Glomerular visceral epithelial cell (primary cell): ENCODE measurements around the gene TTLL7.

Experiments
- DNase-seq: peaks from one replicate; pipeline ENCODE4 v3.0.0-alpha.2; 2016; ENCODE audit errors: extremely low spot score

The TTLL7 gene

GRCh38 chr1:83864991-83865390 lies 133.9 kb downstream of the TTLL7 start:
- no peak for DNase-seq

- DNase-seq = peak; percentile 25
Measured at GRCh38 chr1:83860490-83861221, 138.3 kb downstream of the TTLL7 start.

GRCh38 chr1:83857716-83858115 lies 141.2 kb downstream of the TTLL7 start:
- no peak for DNase-seq

GRCh38 chr1:83857103-83857502 lies 141.8 kb downstream of the TTLL7 start:
- DNase-seq = peak; percentile 12

- DNase-seq = no peak
Measured at GRCh38 chr1:83856381-83856780, 142.6 kb downstream of the TTLL7 start.

- DNase-seq = no peak
Measured at GRCh38 chr1:83854456-83854855, 144.5 kb downstream of the TTLL7 start.

GRCh38 chr1:83850834-83851233 lies 148.1 kb downstream of the TTLL7 start:
- DNase-seq = no peak

- no peak for DNase-seq
Measured at GRCh38 chr1:83849191-83850061, 149.5 kb downstream of the TTLL7 start.

GRCh38 chr1:83846138-83846537 lies 152.8 kb downstream of the TTLL7 start:
- DNase-seq = no peak

GRCh38 chr1:83845437-83846071 lies 153.4 kb downstream of the TTLL7 start:
- no peak for DNase-seq

GRCh38 chr1:83844546-83844945 lies 154.4 kb downstream of the TTLL7 start:
- DNase-seq = no peak

- no peak for DNase-seq
Measured at GRCh38 chr1:83839566-83840173, 159.3 kb downstream of the TTLL7 start.

- no peak for DNase-seq
Measured at GRCh38 chr1:83838573-83838972, 160.4 kb downstream of the TTLL7 start.

- DNase-seq = no peak
Measured at GRCh38 chr1:83836543-83836942, 162.4 kb downstream of the TTLL7 start.

GRCh38 chr1:83834621-83835264 lies 164.2 kb downstream of the TTLL7 start:
- DNase-seq = no peak

GRCh38 chr1:83832194-83832593 lies 166.7 kb downstream of the TTLL7 start:
- DNase-seq = no peak

GRCh38 chr1:83829106-83829505 lies 169.8 kb downstream of the TTLL7 start:
- DNase-seq = no peak

GRCh38 chr1:83828456-83828855 lies 170.5 kb downstream of the TTLL7 start:
- no peak for DNase-seq

- DNase-seq = no peak
Measured at GRCh38 chr1:83827741-83828140, 171.2 kb downstream of the TTLL7 start.

- no peak for DNase-seq
Measured at GRCh38 chr1:83822208-83822607, 176.7 kb downstream of the TTLL7 start.

GRCh38 chr1:83819436-83819835 lies 179.5 kb downstream of the TTLL7 start:
- no peak for DNase-seq

GRCh38 chr1:83818916-83819315 lies 180.0 kb downstream of the TTLL7 start:
- no peak for DNase-seq
